ENCODE results near the gene GNAS.
"Not testable (repeated sequence)": the region's sequence is repeated elsewhere in the genome, so short reads cannot be mapped to it uniquely, and the experiment has no call there.

Gene GNAS

DNA sequence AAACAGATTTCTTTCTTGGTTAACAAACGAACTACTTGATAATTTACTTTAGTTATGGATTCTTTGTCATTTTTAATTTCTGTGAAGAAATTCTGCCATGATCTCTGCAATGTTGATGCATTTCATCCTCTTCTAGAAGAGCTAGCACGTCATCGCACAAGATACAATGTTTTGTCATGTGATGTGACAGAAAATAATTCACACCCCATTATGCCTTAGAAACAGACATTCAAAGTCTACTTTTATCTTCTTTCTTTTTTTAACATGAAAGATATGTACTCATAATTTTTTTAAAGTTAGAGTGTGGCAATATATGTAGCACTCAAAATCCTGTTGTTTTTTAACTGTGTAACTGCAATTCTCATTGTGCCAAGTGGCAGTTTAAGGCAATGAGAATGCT, 89.0 kb downstream of the GNAS start:
- no peak for DNase-seq

DNA sequence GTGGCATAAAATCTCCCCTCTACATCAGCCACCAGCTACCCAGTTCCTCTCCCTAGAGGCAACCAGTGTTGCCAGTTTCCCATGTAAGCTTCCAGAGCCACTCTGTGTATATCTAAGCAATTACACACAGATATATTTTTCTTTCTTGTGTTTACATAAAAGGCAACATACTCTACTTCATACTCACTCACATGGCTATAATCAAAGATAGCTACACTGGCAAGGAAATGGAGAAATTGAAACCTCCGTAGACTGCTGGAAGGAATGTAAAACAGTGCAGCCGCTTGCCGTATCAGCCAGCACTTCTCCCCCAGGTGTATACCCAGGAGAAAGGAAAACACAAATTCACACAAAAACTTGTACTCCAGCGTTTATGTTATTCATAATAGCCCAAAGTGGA, 90.0 kb downstream of the GNAS start:
- no peak for DNase-seq

DNA sequence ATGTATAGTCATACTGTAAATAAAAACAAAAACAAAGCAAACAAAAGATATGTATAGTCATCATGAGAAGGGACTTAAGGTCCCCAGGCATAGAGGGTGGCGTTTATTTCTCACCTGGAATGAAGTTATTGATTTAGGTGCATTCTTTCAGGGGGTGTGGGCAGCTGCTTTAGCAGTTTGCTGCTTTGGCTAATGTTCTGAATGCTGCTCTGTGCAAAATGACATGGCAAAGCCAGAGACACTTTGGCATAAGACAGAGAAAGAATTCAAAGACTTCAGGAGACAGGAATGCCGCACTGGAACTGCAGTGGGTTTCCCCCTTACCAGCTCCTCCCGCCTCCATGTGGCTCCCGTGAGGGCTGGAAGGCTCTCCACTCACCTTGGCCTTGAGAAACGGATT, 92.1 kb downstream of the GNAS start:
- no peak for DNase-seq

DNA sequence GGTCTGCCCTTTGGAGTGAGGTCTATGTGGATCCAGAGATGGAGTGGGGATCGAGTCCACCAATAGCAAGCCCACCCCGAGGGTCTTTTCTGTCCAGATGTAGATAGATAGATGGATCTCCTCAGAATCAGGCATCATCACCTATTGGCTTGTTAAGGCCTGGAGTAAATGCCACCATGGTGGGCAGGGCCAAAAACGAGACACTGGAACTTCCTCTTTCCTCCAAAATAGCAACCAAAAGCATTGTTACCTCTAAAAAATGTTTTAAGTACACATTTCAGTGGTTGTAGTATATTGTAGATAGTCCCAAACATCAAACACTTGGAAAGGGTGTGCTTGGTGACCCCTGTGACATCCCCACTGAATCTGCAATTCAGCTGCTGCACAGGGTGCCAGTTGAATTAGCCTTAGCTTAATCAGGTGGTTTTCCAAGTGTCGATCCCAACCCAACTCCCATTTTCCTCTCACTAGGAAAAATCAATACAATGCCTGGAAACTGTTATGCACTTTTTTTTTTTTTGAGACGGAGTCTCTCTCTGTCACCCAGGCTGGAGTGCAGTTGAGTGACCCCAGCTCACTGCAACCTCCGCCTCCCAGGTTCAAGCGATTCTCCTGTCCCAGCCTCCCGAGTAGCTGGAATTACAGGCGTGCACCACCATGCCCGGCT, 93.6 kb downstream of the GNAS start:
- DNase-seq = no peak

DNA sequence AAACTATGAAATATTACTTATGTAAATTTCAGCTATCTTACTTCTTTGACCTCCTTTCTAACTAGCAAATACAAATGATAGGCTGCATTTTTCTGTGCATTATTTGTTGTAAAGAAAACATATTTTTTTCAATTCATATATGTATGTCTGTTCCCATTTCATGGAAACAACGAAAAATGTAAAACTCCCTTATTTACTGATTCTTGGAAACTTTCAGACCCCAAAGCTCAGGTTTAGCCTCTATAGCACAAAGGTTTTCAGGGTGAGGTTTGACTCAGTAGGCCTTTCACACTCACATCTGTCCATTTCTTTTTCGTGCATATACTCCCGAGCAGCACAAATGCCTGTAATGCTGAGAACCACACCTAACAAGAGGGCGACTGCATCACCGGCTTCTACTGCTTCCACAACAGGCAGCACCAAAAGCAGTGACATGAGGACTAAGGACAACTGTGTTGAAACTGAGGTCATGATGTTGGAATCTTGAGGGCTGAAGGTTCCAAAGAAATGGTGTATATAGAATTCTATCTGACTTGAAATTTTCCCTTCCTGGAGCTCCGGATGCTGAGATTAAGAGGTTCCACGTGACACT, 95.4 kb downstream of the GNAS start:
- not testable (repeated sequence) for DNase-seq

DNA sequence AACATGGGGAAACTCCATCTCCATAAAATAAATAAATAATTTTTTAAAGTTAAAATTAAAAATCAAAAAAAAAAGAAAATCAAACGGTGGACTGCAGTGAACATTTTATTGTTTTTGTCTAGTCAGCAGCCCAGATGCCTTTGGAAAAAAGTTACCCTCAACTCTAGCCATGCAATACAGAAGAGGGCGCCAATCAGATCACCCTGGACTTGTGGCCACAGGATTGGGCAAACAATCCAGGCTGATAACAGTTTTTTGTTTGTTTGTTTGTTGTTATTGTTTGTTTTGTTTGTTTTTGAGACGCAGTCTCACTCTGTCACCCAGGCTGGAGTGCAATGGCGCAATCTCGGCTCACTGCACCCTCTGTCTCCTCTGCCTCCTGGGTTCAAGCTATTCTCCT, 98.1 kb downstream of the GNAS start:
- no peak for DNase-seq

DNA sequence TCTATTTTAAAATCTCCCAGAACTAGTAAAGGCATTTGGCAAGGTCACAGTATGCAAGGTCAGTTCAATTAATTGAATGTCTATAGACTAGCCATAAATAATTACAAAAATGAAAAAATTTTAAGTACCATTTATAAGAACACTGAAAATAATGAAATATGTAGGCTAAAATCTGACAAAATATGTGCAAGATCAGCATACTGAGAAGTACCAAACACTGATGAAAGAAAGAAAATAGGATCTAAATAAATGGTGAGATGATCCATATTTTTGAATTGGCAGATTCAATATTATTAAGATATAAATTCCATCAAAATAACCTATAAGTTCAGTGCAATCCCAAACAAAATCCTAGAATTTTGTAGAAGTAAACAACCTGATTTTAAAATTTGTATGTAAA, 100.5 kb downstream of the GNAS start:
- no peak for DNase-seq

DNA sequence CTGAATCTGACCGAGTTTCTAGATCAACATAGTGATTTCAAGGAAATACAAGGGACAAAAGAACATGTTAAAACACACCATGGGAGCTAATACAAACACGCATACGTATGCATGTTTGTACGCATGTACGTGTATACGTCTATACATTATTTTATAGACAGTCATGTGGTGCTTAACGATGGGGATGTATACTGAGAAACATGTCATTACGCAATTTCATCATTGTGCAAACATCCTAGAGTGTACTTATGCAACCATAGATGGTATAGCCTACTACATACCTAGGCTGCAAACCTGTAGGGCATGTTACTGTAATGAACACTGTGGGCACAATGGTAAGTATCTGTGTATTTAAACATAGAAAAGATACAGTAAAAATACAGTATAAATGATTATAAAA, 103.6 kb downstream of the GNAS start:
- DNase-seq = no peak

DNA sequence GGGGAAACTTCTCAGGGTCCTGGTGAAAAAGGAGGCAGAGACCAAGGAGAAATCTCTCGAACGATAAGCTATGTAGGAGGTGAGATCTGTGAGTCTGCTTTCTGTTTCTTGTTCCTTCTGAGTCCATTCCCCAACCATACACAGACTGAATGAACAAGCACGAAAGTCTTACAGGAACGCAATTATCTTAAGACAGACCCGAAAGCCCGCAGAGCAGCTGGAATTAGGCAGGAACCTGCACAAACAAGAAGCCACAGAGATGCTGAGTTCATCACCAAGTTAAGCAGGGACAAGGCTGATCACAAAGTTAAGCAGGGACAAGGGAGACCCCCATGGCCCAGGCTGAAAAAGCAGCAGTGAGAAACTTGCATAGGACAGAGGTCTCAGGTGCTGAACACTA, 107.1 kb downstream of the GNAS start:
- DNase-seq = no peak

Measured in femur (tissue), 1 donor.